GM12801 (cell line): ENCODE measurements around the gene FAM107B.

Source experiments
- TF ChIP-seq, protein P1 (sequence below): IDR thresholded peaks from one replicate; pipeline ENCODE4 v1.5.1; 2011; ENCODE audit warnings: control low read depth; ENCODE audit not compliant: insufficient read length; ENCODE audit errors: extremely low read depth

Gene FAM107B

GRCh38 chr10:14534152-14534551 is 240.5 kb downstream of the FAM107B start:
- TF ChIP-seq, protein P1, sequence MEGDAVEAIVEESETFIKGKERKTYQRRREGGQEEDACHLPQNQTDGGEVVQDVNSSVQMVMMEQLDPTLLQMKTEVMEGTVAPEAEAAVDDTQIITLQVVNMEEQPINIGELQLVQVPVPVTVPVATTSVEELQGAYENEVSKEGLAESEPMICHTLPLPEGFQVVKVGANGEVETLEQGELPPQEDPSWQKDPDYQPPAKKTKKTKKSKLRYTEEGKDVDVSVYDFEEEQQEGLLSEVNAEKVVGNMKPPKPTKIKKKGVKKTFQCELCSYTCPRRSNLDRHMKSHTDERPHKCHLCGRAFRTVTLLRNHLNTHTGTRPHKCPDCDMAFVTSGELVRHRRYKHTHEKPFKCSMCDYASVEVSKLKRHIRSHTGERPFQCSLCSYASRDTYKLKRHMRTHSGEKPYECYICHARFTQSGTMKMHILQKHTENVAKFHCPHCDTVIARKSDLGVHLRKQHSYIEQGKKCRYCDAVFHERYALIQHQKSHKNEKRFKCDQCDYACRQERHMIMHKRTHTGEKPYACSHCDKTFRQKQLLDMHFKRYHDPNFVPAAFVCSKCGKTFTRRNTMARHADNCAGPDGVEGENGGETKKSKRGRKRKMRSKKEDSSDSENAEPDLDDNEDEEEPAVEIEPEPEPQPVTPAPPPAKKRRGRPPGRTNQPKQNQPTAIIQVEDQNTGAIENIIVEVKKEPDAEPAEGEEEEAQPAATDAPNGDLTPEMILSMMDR = no peak

DNA sequence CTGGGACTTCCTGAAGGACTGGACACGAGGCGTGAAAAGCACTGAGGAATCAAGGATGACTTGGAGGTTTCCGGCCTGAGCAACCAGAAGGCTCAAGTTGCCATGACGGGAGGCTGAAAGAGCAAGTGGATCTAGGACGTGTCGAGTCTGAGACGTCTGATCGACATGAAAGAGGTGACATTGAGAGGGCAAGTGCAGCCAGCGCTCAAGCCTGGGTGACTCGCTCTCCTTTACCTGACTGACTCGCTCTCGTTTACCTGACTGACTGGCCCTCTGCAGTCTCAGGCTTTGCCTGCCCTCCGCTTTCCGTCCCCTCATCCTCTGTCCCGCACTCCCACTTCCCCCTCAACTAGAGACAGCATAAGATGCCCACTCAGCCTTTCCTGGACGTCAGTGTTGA is 241.4 kb downstream of the FAM107B start:
- TF ChIP-seq, protein P1 = no peak

GRCh38 chr10:14532473-14533251 is 242.0 kb downstream of the FAM107B start:
- TF ChIP-seq, protein P1 = no peak

- TF ChIP-seq, protein P1 = no peak
Observed at GRCh38 chr10:14531974-14532373, 242.7 kb downstream of the FAM107B start.

DNA sequence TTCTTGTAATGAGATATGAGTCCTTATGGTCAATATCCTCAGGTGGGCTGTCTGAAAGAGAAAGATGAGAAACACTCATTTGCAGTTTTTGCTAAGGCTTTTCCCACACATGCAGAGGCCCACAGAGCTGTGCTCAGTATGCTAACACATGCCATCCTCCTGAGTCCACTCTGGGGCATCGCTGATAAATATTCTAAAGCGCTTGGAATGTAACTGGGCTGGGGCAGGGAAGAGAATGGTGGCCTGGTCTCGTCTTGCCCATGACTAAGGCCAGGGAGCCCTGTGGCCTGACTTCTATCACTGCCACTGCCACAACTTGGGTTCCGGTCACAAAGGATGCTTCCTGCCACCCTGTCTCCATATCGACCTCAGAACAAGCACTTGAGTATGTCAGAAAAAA is 244.2 kb downstream of the FAM107B start:
- TF ChIP-seq, protein P1 = no peak

GRCh38 chr10:14529351-14529750 is 245.3 kb downstream of the FAM107B start:
- TF ChIP-seq, protein P1 = no peak

- TF ChIP-seq, protein P1 = no peak
Observed at GRCh38 chr10:14528450-14528849, 246.2 kb downstream of the FAM107B start.

GRCh38 chr10:14527915-14528314 is 246.8 kb downstream of the FAM107B start:
- TF ChIP-seq, protein P1 = no peak
